Left ventricle myocardium inferior (tissue), 1 donor: Measurements from ENCODE around the gene THEMIS2. TPM values are rescaled to one million over a fixed set of nuclear protein-coding genes. Genes with fewer than 3 reads are reported as not detected.

Experiments used
- DNase-seq: peaks from one replicate; pipeline ENCODE4 v3.0.0-alpha.2; 2020
- H3K27ac ChIP-seq: fragments of 200-600 bp; replicated peaks from 2 replicates; pipeline ENCODE4 v1.8.0; 2021
- H3K27me3 ChIP-seq: fragments of 200-600 bp; 2 replicates; pipeline ENCODE4 v1.8.0; 2021; ENCODE audit warnings: low read depth
- H3K36me3 ChIP-seq: fragments of 200-600 bp; 2 replicates; pipeline ENCODE4 v1.8.0; 2021
- H3K4me1 ChIP-seq: fragments of 200-600 bp; 2 replicates; pipeline ENCODE4 v1.8.0; 2021
- H3K4me3 ChIP-seq: fragments of 200-600 bp; 2 replicates; pipeline ENCODE4 v1.8.0; 2021; ENCODE audit warnings: mild to moderate bottlenecking, moderate library complexity
- H3K9me3 ChIP-seq: fragments of 200-600 bp; replicated peaks from 2 replicates; pipeline ENCODE4 v1.8.0; 2021
- CTCF ChIP-seq: fragments of 200-600 bp; IDR thresholded peaks from 2 replicates; pipeline ENCODE4 v1.8.0; 2021; ENCODE audit warnings: antibody characterized with exemption, mild to moderate bottlenecking, borderline replicate concordance
- intact Hi-C: fragments of 100-400 bp; cut with micrococcal nuclease; formaldehyde crosslinking; loops from one replicate; pipeline ENCODE4 v1.11.0; 2022
- total RNA-seq: library from RNA; stranded (reverse); fragmentation: NEBNext Ultra II Directional; extraction: Animal tissue kit (Norgen Biotek cat#: 25700); gene quantifications from one replicate; pipeline ENCODE4 v1.2.1, GENCODE V29; 2021
- donor health status: DM: no; HTN: yes; CAD: no; lungs with severe emphysema.

The THEMIS2 gene
- total RNA-seq, 1 donor from 2014 or later: 4.9 TPM

GRCh38 chr1:27878787-27879335 is 6.5 kb downstream of the THEMIS2 start:
- H3K4me3 ChIP-seq: no peak overlapping the region
- no peaks in the 10 kb centered on the region for H3K36me3 ChIP-seq
- no peak overlapping the region for H3K27ac ChIP-seq
- intact Hi-C loops: no loop called here
- no peaks in the 10 kb centered on the region for H3K4me1 ChIP-seq
- DNase-seq: no peak
- H3K9me3 ChIP-seq: no peaks in the 10 kb centered on the region
- no peak for TF ChIP-seq CTCF
- peaks cover 5% of the 10 kb centered on the region for H3K27me3 ChIP-seq

- no peak for DNase-seq
- no peaks in the 10 kb centered on the region for H3K36me3 ChIP-seq
- no peaks in the 10 kb centered on the region for H3K9me3 ChIP-seq
- intact Hi-C loops: no loop called here
- H3K27me3 ChIP-seq: peaks cover 5% of the 10 kb centered on the region
- TF ChIP-seq CTCF: no peak
- H3K27ac ChIP-seq: no peak overlapping the region
- no peak overlapping the region for H3K4me3 ChIP-seq
- H3K4me1 ChIP-seq: no peaks in the 10 kb centered on the region
Observed at GRCh38 chr1:27879374-27880082, 7.2 kb downstream of the THEMIS2 start.

- DNase-seq: no peak
- no peak overlapping the region for H3K27ac ChIP-seq
- no peak for TF ChIP-seq CTCF
- no peaks in the 10 kb centered on the region for H3K4me1 ChIP-seq
- no peaks in the 10 kb centered on the region for H3K36me3 ChIP-seq
- H3K9me3 ChIP-seq: no peaks in the 10 kb centered on the region
- peaks cover 5% of the 10 kb centered on the region for H3K27me3 ChIP-seq
- H3K4me3 ChIP-seq: no peak overlapping the region
- intact Hi-C loops: no loop called here
Observed at GRCh38 chr1:27882543-27882903, 10.2 kb downstream of the THEMIS2 start.

GRCh38 chr1:27883536-27883935 is 11.2 kb downstream of the THEMIS2 start:
- H3K4me3 ChIP-seq: no peak overlapping the region
- no peak for DNase-seq
- no peak for TF ChIP-seq CTCF
- intact Hi-C loops: no loop called here
- no peaks in the 10 kb centered on the region for H3K4me1 ChIP-seq
- H3K9me3 ChIP-seq: no peaks in the 10 kb centered on the region
- H3K27me3 ChIP-seq: peaks cover 5% of the 10 kb centered on the region
- H3K27ac ChIP-seq: no peak overlapping the region
- H3K36me3 ChIP-seq: no peaks in the 10 kb centered on the region

- Histone ChIP-seq H3K36me3 (peaks cover 7% of the 10 kb centered on the region), H3K9me3 (no peaks in the 10 kb centered on the region), H3K27ac (peak overlapping the region; percentile 27), H3K4me3 (no peak overlapping the region), H3K27me3 (peaks cover 5% of the 10 kb centered on the region), H3K4me1 (no peaks in the 10 kb centered on the region)
- DNase-seq: no peak
- TF ChIP-seq CTCF: no peak
- intact Hi-C loops: no loop called here
Observed at GRCh38 chr1:27884006-27884954, 11.9 kb downstream of the THEMIS2 start.
